Measurements from ENCODE around the gene CLCN1.

CLCN1 gene

GRCh38 chr7:143296686-143297085, 19.2 kb upstream of the CLCN1 start:
- no peak for DNase-seq

- DNase-seq, result no peak
Measured at GRCh38 chr7:143299346-143299745, 16.6 kb upstream of the CLCN1 start.

DNA sequence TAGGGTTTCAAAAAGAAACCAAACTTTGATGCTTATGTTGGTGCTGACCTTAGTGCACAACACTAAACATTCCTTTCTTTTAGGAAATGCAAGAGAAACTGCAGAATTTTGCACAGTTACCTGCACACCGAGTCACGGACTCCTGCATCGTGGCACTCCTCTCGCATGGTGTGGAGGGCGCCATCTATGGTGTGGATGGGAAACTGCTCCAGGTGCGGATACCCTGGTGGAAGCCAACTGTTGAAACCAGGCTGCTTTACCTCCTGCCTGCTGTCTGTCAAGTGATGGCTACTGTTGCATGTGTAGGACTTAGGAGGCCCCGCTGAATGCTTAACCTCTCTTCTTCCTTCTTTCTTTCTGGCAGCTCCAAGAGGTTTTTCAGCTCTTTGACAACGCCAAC, 16.1 kb upstream of the CLCN1 start:
- DNase-seq, result no peak

DNA sequence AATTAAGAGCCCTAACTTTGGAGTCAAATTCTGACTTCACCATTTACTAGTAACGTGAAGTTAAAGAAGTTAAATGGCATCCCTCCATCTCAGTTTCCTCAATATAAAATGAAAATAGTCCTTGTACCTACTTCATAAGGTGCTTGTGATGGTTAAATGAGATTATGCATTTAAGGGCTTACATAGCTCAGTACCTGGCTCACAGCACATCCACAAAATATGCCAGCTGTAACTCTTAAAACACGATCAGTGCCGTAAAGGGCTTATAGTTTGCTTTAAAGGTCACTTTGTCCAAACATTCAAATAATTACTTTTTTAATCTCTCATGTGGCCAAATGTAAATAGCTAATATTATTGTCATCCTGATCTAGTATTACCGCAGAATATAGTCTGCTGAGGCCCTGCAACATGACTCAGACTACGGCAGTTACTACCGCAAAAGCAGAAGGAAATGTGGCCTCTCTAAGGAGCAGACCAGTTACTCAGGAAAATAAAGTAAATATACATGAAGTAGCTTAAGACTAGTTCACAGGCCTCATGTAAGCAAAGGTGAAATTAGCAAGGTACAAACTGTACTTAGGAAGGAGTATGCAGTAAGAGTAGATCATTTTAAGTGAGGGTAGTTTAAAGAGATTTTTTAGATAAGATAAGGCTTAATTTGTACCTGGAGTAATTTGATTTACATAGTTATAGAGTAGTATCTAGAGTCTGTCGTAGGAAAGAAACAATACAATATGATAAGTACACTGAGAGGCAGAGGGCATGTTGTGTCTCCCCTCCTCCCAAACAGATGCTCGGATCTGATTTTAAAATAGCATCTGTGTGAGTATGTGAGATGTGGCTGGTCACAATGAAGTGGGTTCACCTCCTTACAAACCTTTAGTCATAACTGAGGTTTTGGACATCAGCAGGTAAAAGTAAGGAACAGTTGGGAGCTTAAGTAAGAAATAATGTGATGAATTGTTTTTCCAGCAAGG, 14.7 kb upstream of the CLCN1 start:
- DNase-seq, result no peak

DNA sequence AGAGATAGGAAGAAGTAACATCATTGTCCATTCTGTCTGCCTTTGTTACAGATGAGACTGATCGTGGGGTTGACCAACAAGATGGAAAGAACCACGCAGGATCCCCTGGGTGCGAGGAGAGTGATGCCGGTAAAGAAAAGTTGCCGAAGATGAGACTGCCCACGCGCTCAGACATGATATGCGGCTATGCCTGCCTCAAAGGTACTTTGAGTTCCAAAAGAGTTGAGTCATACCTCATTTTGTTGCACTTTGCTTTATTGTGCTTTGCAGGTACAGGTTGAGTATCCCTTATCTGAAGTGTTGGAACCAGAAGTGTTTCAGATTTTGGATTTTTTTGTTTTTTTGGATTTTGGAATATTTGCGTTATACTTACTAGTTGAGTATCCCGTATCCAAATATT, 12.2 kb upstream of the CLCN1 start:
- DNase-seq, result no peak

- no peak for DNase-seq
Measured at GRCh38 chr7:143304938-143305337, 11.0 kb upstream of the CLCN1 start.

- no peak for DNase-seq
Measured at GRCh38 chr7:143305423-143306070, 10.4 kb upstream of the CLCN1 start.

GRCh38 chr7:143308632-143309031, 7.3 kb upstream of the CLCN1 start:
- DNase-seq, result no peak

- no peak for DNase-seq
Measured at GRCh38 chr7:143314127-143314526, 1.8 kb upstream of the CLCN1 start.

- DNase-seq, result no peak
Measured at GRCh38 chr7:143316492-143316891, 581 bp downstream of the CLCN1 start.

DNA sequence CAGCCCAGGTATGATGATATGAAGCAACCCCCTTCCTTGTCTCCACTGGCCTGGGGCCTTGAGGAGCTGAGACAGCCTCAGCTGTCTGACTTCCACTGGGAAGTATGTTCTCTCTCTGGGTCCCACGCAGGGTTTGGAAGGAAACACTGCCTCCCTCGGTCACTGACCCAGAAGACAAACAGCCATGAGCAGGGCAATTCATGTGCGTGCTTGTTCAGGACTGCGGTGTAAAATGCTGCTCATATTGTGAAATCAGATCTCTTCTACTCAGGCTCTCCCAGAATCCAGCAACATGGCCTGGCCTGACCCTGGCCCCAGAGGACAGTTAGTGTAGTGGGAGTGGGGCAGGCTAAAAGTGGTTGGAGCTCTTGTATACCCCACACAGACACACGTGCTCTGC, 2.8 kb downstream of the CLCN1 start:
- DNase-seq, result no peak

- DNase-seq, result no peak
Measured at GRCh38 chr7:143320620-143321019, 4.7 kb downstream of the CLCN1 start.

GRCh38 chr7:143321242-143321641, 5.3 kb downstream of the CLCN1 start:
- DNase-seq, result no peak

DNA sequence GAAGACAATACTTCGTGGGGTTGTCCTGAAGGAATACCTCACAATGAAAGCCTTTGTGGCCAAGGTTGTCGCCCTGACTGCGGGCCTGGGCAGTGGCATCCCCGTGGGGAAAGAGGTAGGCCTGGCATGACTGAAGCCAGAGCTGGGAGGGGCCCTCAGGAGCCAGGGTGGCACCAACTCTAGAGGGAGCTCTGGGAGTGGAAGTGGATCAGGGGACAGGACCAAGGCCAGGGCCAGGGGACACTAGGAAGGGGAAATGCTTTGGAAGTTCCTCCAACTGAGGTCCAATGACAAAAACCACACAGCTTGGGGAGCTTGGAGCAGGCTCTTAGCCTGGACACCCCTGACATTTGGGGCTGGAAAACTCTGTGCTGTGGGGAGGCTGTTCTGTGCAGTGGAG, 5.8 kb downstream of the CLCN1 start:
- DNase-seq, result no peak

- no peak for DNase-seq
Measured at GRCh38 chr7:143322760-143323633, 7.1 kb downstream of the CLCN1 start.

DNA sequence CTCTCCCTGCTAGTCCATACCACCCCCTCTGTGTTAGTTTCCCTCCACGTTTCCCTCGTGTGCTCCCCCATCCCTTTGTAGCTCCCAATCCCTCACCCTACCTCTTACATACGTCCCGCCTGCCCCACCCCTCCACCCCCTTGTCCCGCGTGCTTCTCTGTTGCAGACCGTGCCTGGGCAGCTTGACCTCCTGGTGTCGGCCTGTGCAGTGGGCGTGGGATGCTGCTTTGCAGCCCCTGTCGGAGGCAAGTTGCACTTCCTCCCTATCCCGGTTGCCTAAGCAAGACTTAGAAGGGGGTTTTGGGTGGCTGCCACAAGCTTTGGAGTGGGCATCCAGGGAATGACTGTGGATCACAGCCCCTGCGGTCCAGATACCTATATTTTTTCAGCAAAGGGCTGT, 7.7 kb downstream of the CLCN1 start:
- DNase-seq, result no peak

- DNase-seq, result no peak
Measured at GRCh38 chr7:143325240-143325639, 9.3 kb downstream of the CLCN1 start.

DNA sequence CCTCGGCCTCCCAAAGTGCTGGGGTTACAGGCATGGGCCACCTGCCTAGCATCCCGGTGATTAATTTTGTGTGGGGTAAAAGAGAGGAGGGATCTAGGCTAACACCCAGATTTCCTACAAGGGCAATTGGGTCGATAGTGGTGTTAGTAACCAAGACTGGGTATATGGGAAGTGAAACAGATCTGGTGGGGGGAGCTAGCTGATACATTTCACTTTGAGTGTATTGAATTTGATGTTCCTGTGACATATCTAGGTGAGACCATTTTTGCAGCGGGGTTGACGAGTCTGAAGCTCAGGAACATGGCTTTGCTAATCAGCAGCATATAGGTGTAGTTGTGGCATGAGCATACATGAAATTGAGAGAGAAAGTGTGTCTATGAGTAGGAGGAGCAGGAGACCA, 12.0 kb downstream of the CLCN1 start:
- no peak for DNase-seq

GRCh38 chr7:143329471-143330170, 13.7 kb downstream of the CLCN1 start:
- no peak for DNase-seq

DNA sequence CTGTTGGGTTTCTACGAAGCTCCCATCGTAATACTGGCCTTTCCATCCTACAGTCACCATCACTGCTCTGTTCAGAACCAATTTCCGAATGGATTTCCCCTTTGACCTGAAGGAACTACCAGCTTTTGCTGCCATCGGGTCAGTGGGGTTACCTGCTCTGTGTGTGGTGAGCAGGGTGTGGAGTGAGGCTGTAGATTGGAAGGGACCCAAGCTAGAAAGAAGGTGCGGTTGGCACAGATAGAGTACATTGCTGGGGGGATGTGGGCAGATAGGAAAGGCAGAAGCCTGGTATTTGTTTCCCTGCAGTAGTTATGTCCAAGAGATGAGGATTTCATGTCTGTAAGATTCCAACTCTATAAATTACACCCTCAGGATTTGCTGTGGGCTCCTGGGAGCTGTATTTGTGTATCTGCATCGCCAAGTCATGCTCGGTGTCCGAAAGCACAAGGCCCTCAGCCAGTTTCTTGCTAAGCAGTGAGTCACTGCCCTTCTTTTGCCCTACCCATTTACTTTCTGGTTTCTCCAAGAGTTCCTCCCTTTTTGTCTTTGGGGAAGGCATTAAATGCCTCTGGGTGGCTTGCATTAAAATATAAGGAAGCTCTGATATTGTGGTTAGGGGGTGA, 15.4 kb downstream of the CLCN1 start:
- DNase-seq, result no peak

- DNase-seq, result no peak
Measured at GRCh38 chr7:143334244-143334643, 18.3 kb downstream of the CLCN1 start.

GRCh38 chr7:143337216-143337615, 21.3 kb downstream of the CLCN1 start:
- DNase-seq, result no peak
